GM12874 (cell line): Measurements from ENCODE around the gene ETF1.

Experiments used
- TF ChIP-seq, protein P1 (sequence below): IDR thresholded peaks from 2 replicates; pipeline ENCODE4 v1.5.1; 2011; ENCODE audit warnings: low read depth, mild to moderate bottlenecking, control low read depth, low read length, moderate library complexity; ENCODE audit not compliant: insufficient read depth

Gene ETF1

GRCh38 chr5:138559937-138560336, 16.9 kb upstream of the ETF1 start:
- TF ChIP-seq, protein P1, sequence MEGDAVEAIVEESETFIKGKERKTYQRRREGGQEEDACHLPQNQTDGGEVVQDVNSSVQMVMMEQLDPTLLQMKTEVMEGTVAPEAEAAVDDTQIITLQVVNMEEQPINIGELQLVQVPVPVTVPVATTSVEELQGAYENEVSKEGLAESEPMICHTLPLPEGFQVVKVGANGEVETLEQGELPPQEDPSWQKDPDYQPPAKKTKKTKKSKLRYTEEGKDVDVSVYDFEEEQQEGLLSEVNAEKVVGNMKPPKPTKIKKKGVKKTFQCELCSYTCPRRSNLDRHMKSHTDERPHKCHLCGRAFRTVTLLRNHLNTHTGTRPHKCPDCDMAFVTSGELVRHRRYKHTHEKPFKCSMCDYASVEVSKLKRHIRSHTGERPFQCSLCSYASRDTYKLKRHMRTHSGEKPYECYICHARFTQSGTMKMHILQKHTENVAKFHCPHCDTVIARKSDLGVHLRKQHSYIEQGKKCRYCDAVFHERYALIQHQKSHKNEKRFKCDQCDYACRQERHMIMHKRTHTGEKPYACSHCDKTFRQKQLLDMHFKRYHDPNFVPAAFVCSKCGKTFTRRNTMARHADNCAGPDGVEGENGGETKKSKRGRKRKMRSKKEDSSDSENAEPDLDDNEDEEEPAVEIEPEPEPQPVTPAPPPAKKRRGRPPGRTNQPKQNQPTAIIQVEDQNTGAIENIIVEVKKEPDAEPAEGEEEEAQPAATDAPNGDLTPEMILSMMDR = no peak

DNA sequence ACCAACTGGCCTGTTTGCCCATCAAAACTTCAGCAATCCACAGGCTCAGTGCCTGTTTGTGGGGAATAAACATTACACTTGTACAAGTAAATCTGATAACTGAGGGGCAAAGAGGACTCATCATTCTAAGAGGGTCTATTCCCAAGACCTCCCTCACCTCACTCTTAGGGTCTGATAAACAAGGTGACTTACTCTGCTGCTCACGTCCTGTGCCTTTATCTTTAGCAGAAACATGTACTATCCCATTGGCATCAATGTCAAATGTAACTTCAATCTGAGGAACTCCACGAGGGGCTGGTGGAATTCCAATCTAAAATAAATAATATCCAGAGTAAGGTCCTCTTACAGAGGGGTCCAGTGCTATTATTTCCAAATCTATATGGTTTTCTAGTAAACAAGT, 14.6 kb upstream of the ETF1 start:
- TF ChIP-seq, protein P1 = no peak

GRCh38 chr5:138554143-138554542, 11.1 kb upstream of the ETF1 start:
- TF ChIP-seq, protein P1 = no peak

- TF ChIP-seq, protein P1 = no peak
Measured at GRCh38 chr5:138553437-138554095, 10.5 kb upstream of the ETF1 start.

DNA sequence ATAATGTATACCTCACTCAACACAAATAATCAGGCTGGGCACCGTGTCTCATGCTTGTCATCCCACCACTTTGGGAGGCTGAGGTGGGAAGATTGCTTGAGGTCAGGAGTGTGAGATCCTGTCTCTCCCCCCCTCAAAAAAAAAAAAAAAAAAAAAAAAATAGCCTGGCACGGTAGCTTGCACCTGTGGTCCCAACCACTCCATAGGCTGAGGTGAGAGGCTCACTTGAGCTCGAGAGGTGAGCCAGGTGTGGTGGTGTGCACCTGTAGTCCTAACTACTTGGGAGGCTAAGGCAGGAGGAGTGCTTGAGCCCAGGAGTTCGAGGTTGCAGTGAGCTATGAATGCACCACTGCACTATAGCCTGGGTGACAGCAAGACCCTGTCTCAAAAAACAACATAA, 9.6 kb upstream of the ETF1 start:
- TF ChIP-seq, protein P1 = no peak

DNA sequence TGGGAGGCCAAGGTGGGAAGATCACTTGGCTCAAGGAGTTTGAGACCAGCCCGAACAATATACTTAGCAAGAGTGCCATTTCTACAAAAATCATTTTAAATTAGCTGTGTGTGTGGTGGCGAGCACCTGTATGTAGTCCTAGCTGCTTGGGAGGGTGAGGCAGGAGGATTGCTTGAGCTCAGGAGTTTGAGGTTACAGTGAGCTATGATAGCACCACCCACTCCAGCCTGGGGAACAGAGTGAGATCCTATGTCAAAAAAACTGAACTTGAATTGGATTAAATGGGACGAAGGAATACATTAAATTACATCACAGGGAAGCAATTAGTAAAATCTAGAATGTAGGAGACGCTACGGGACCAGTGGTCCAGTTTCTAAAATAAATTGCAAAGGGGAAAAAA, 6.4 kb upstream of the ETF1 start:
- TF ChIP-seq, protein P1 = no peak

- TF ChIP-seq, protein P1 = no peak
Measured at GRCh38 chr5:138545919-138546562, 3.0 kb upstream of the ETF1 start.
